ENCODE results near the gene HMGXB3. TPM values are rescaled to one million over a fixed set of nuclear protein-coding genes. Genes with fewer than 3 reads are reported as not detected.

Gene HMGXB3
- total and polyA plus RNA-seq, 2 of the 13 experiments (the other 11 are each of a cell fraction or from before 2014, with no cell fraction given), result 18.8 to 23.8 TPM

DNA sequence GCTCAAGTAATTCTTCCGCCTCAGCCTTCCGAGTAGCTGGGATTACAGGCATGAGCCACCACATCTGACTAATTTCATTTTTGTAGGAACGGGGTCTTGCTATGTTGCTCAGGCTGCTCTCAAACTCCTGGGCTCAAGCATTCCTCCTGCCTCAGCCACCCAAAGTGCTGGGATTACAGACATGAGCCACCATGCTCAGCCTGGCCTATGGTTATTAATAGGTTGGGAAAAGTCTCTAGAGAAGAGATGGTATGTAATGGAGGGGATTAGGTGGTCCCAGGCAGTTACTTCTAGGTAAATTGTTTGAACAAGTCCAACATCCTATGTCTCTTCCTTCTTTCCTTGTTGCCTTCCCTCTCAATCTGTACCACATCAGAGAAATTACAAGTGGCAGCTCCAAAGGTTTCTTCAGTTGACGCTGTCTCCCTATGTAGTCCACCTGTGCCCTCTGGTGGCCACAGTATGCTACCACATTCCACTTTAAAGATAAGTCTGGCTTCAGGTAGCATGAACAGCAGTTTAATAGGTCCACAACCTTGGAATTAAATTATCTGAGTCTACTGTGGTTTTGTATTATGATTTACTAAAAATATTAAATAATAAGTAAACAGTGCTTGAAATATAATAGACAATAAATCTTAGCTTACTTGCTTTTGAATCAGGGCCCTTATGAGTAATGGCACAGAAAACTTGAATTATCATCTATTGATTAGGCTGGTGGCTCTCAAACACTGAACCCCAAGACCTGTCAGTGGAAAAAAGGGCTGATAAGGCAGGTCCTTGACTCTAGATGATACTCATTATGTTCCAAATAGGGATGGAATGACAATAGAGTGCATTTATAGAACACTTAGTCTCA, 9.8 kb upstream of the HMGXB3 start (continued):
- TF ChIP-seq ZNF547 (CRISPR knock-in tag; IDR thresholded peaks at IDR 0.05) (no peak), BCL6 (CRISPR knock-in tag; IDR thresholded peaks at IDR 0.05) (no peak), AHR (CRISPR knock-in tag; IDR thresholded peaks at IDR 0.05) (no peak), CREB1 (IDR thresholded peaks at IDR 0.05) (no peak), CREB1 (CRISPR knock-in tag; IDR thresholded peaks at IDR 0.05) (no peak), ZNF263 (CRISPR knock-in tag; IDR thresholded peaks at IDR 0.05) (no peak), CHD2 (IDR thresholded peaks at IDR 0.05; ENCODE audit: low read depth, low read length) (no peak), CBX5 (CRISPR knock-in tag; IDR thresholded peaks at IDR 0.05; ENCODE audit: borderline replicate concordance) (no peak), ARID2 (CRISPR knock-in tag; IDR thresholded peaks at IDR 0.05; ENCODE audit: borderline replicate concordance) (no peak), ELF3 (CRISPR knock-in tag; IDR thresholded peaks at IDR 0.05) (0 out of 2 replicates have a peak, but pooled peaks have one; percentile 32), RBAK (CRISPR knock-in tag; IDR thresholded peaks at IDR 0.05) (no peak), ZMYM4 (CRISPR knock-in tag; IDR thresholded peaks at IDR 0.05) (no peak), ZBTB7A (CRISPR knock-in tag; IDR thresholded peaks at IDR 0.05) (no peak), TEAD3 (CRISPR knock-in tag; optimal IDR thresholded peaks at IDR 0.05; ENCODE audit: borderline replicate concordance) (peak; percentile 82), HOXA5 (CRISPR knock-in tag; IDR thresholded peaks at IDR 0.05) (no peak), E2F5 (CRISPR knock-in tag; conservative IDR thresholded peaks at IDR 0.05) (no peak), ZNF644 (CRISPR knock-in tag; IDR thresholded peaks at IDR 0.05; ENCODE audit: low read depth) (no peak), MAFK (conservative IDR thresholded peaks at IDR 0.05 in 1 of 2, IDR thresholded peaks at IDR 0.05 in 1 of 2; ENCODE audit: low read length in 2 of 2) (no peak), ZNF34 (CRISPR knock-in tag; IDR thresholded peaks at IDR 0.05; ENCODE audit: borderline replicate concordance) (no peak), ZNF772 (CRISPR knock-in tag; IDR thresholded peaks at IDR 0.05) (no peak), ZNF616 (CRISPR knock-in tag; IDR thresholded peaks at IDR 0.05; ENCODE audit: low read depth) (no peak), NFKB2 (CRISPR knock-in tag; IDR thresholded peaks at IDR 0.05; ENCODE audit: borderline replicate concordance) (no peak), HNF4G (IDR thresholded peaks at IDR 0.05; ENCODE audit: borderline replicate concordance, low read depth, low read length) (no peak), HNF4G (CRISPR knock-in tag; IDR thresholded peaks at IDR 0.05; ENCODE audit: borderline replicate concordance, low read depth) (no peak), HNRNPL (IDR thresholded peaks at IDR 0.05; ENCODE audit: low read depth, low read length) (no peak)
- TF ChIP-seq, protein P1, sequence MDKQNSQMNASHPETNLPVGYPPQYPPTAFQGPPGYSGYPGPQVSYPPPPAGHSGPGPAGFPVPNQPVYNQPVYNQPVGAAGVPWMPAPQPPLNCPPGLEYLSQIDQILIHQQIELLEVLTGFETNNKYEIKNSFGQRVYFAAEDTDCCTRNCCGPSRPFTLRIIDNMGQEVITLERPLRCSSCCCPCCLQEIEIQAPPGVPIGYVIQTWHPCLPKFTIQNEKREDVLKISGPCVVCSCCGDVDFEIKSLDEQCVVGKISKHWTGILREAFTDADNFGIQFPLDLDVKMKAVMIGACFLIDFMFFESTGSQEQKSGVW (CRISPR knock-in tag; IDR thresholded peaks at IDR 0.05; ENCODE audit: borderline replicate concordance), result no peak
- TF ChIP-seq, protein P2, sequence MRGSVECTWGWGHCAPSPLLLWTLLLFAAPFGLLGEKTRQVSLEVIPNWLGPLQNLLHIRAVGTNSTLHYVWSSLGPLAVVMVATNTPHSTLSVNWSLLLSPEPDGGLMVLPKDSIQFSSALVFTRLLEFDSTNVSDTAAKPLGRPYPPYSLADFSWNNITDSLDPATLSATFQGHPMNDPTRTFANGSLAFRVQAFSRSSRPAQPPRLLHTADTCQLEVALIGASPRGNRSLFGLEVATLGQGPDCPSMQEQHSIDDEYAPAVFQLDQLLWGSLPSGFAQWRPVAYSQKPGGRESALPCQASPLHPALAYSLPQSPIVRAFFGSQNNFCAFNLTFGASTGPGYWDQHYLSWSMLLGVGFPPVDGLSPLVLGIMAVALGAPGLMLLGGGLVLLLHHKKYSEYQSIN (CRISPR knock-in tag; IDR thresholded peaks at IDR 0.05; ENCODE audit: borderline replicate concordance), result no peak
- TF ChIP-seq, protein P3, sequence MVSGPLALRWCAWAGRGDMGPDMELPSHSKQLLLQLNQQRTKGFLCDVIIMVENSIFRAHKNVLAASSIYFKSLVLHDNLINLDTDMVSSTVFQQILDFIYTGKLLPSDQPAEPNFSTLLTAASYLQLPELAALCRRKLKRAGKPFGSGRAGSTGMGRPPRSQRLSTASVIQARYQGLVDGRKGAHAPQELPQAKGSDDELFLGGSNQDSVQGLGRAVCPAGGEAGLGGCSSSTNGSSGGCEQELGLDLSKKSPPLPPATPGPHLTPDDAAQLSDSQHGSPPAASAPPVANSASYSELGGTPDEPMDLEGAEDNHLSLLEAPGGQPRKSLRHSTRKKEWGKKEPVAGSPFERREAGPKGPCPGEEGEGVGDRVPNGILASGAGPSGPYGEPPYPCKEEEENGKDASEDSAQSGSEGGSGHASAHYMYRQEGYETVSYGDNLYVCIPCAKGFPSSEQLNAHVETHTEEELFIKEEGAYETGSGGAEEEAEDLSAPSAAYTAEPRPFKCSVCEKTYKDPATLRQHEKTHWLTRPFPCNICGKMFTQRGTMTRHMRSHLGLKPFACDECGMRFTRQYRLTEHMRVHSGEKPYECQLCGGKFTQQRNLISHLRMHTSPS (CRISPR knock-in tag; IDR thresholded peaks at IDR 0.05; ENCODE audit: low read depth), result no peak
